OCI-LY3 (cell line): ENCODE measurements around the gene SFRP5.

ENCODE experiments used
- H2AFZ ChIP-seq: fragments of 200-600, 300-600 bp; shearing (Covaris generic); 2 replicates; pipeline ENCODE4 v1.6.0; 2014; ENCODE audit warnings: antibody characterized with exemption, low read depth, low read length
- H3K27ac ChIP-seq: fragments of 200-600, 300-600 bp; sonication (generic); 2 replicates; pipeline ENCODE4 v1.5.1; 2014; ENCODE audit warnings: mild to moderate bottlenecking, low read length, moderate library complexity, mixed read lengths
- H3K27me3 ChIP-seq: fragments of 200-600, 300-600 bp; sonication (generic); 2 replicates; pipeline ENCODE4 v1.6.1; 2014; ENCODE audit warnings: low read depth, low read length, mixed read lengths
- H3K36me3 ChIP-seq: fragments of 200-600, 300-600 bp; sonication (generic); replicated peaks from 2 replicates; pipeline ENCODE3; 2014; ENCODE audit warnings: low read depth, low read length, mixed read lengths
- H3K4me1 ChIP-seq: fragments of 300-600, 200-600 bp; sonication (generic); 2 replicates; pipeline ENCODE4 v1.6.1; 2014; ENCODE audit warnings: low read length, mixed read lengths
- H3K4me2 ChIP-seq: fragments of 200-600, 300-600 bp; sonication (generic); 2 replicates; pipeline ENCODE4 v1.6.1; 2014; ENCODE audit warnings: low read length, mixed read lengths
- H3K4me3 ChIP-seq: fragments of 300-600, 200-600 bp; sonication (generic); 2 replicates; pipeline ENCODE4 v1.5.1; 2014; ENCODE audit warnings: antibody characterized with exemption, mild to moderate bottlenecking, low read length, moderate library complexity
- H3K79me2 ChIP-seq: fragments of 300-600, 200-600 bp; shearing (Covaris generic); 2 replicates; pipeline ENCODE4 v1.6.1; 2014; ENCODE audit warnings: mild to moderate bottlenecking, low read length, mixed read lengths
- H3K9ac ChIP-seq: fragments of 300-600, 200-600 bp; shearing (Covaris generic); 2 replicates; pipeline ENCODE4 v1.6.0; 2014; ENCODE audit warnings: mild to moderate bottlenecking, low read length, moderate library complexity
- H3K9me3 ChIP-seq: fragments of 200-600, 300-600 bp; shearing (Covaris generic); 2 replicates; pipeline ENCODE4 v1.6.1; 2014; ENCODE audit warnings: low read length, mixed read lengths; ENCODE audit not compliant: insufficient read depth
- H4K20me1 ChIP-seq: fragments of 200-600, 300-600 bp; sonication (generic); 2 replicates; pipeline ENCODE4 v1.6.1; 2016; ENCODE audit warnings: low read length, mixed read lengths; ENCODE audit not compliant: insufficient read depth
- CTCF ChIP-seq: fragments of 200-600, 300-600 bp; sonication (generic); IDR thresholded peaks from 2 replicates; pipeline ENCODE4 v1.5.1; 2014; ENCODE audit warnings: antibody characterized with exemption, low read length, low read depth
- EZH2phosphoT487 ChIP-seq: fragments of 200-600 bp; shearing (Covaris generic); IDR thresholded peaks from 2 replicates; pipeline ENCODE4 v1.6.1; 2018; ENCODE audit warnings: antibody characterized with exemption, mixed run types, low read depth

The SFRP5 gene

GRCh38 chr10:97771913-97772823, at the start of gene SFRP5:
Gene SFRP5, minus strand, starts transcription at chr10:97771999. Its CDS starts 166 bp downstream, at chr10:97771833.
- no peaks in the 10 kb centered on the region for H3K4me1 ChIP-seq
- H3K4me3 ChIP-seq: no peak within 1 kb of the TSS
- H3K36me3 ChIP-seq: no peaks in the 10 kb centered on the region
- H3K4me2 ChIP-seq: no peak within 1 kb of the TSS
- no peaks in the 10 kb centered on the region for H3K79me2 ChIP-seq
- no peak for TF ChIP-seq CTCF
- no peak for TF ChIP-seq EZH2phosphoT487
- no peaks in the 10 kb centered on the region for H3K27me3 ChIP-seq
- no peak within 1 kb of the TSS for H3K9ac ChIP-seq
- no peaks in the 10 kb centered on the region for H3K9me3 ChIP-seq
- H4K20me1 ChIP-seq: no peaks in the 10 kb centered on the region
- no peak within 1 kb of the TSS for H2AFZ ChIP-seq
- H3K27ac ChIP-seq: no peak within 1 kb of the TSS

GRCh38 chr10:97820096-97820704, 48.4 kb upstream of the SFRP5 start:
- Histone ChIP-seq H2AFZ (no peak overlapping the region), H3K36me3 (no peaks in the 10 kb centered on the region), H4K20me1 (no peaks in the 10 kb centered on the region), H3K4me1 (no peaks in the 10 kb centered on the region), H3K27ac (no peak overlapping the region), H3K4me3 (no peak overlapping the region), H3K79me2 (no peaks in the 10 kb centered on the region), H3K9ac (no peak overlapping the region), H3K9me3 (no peaks in the 10 kb centered on the region), H3K27me3 (no peaks in the 10 kb centered on the region), H3K4me2 (no peak overlapping the region)
- no peak for TF ChIP-seq CTCF
- TF ChIP-seq EZH2phosphoT487: no peak

- Histone ChIP-seq H4K20me1 (no peaks in the 10 kb centered on the region), H3K79me2 (no peaks in the 10 kb centered on the region), H3K4me3 (no peak overlapping the region), H3K4me1 (no peaks in the 10 kb centered on the region), H2AFZ (no peak overlapping the region), H3K9ac (no peak overlapping the region), H3K27ac (no peak overlapping the region), H3K27me3 (no peaks in the 10 kb centered on the region), H3K9me3 (no peaks in the 10 kb centered on the region), H3K4me2 (no peak overlapping the region), H3K36me3 (no peaks in the 10 kb centered on the region)
- no peak for TF ChIP-seq CTCF
- no peak for TF ChIP-seq EZH2phosphoT487
These were observed 46.8 kb upstream of the SFRP5 start for GRCh38 chr10:97818572-97818971.

- no peaks in the 10 kb centered on the region for H3K9me3 ChIP-seq
- H3K4me2 ChIP-seq: no peak overlapping the region
- TF ChIP-seq EZH2phosphoT487 (no peak), CTCF (no peak)
- H2AFZ ChIP-seq: no peak overlapping the region
- H3K36me3 ChIP-seq: no peaks in the 10 kb centered on the region
- no peaks in the 10 kb centered on the region for H3K27me3 ChIP-seq
- no peak overlapping the region for H3K9ac ChIP-seq
- H3K27ac ChIP-seq: no peak overlapping the region
- no peak overlapping the region for H3K4me3 ChIP-seq
- H3K4me1 ChIP-seq: no peaks in the 10 kb centered on the region
- H3K79me2 ChIP-seq: no peaks in the 10 kb centered on the region
- no peaks in the 10 kb centered on the region for H4K20me1 ChIP-seq
These were observed 44.8 kb upstream of the SFRP5 start for GRCh38 chr10:97816609-97817008.
